Activated gamma-delta T cell (primary cell): ENCODE measurements around the gene CDK12.
"Not testable (repeated sequence)": the region's sequence is repeated elsewhere in the genome, so short reads cannot be mapped to it uniquely, and the experiment has no call there.

Experiments
- DNase-seq: peaks from one replicate; lab custom pipeline; 2025; lab: John Stamatoyannopoulos, UW
- total RNA-seq, 2 donors: gene quantifications; one replicate each; lab custom pipeline; 2026; lab: John Stamatoyannopoulos, UW

CDK12 gene
- total RNA-seq: 142 to 160 reads per million in 2 donors

GRCh38 chr17:39461113-39461925 is at the start of gene CDK12:
TSS of gene CDK12 (plus strand) at chr17:39461486. CDS start at chr17:39462072, 586 bp downstream.
- DNase-seq: peak; percentile 32

- DNase-seq: no peak
Measured at GRCh38 chr17:39416141-39416540, 45.1 kb upstream of the CDK12 start.

DNA sequence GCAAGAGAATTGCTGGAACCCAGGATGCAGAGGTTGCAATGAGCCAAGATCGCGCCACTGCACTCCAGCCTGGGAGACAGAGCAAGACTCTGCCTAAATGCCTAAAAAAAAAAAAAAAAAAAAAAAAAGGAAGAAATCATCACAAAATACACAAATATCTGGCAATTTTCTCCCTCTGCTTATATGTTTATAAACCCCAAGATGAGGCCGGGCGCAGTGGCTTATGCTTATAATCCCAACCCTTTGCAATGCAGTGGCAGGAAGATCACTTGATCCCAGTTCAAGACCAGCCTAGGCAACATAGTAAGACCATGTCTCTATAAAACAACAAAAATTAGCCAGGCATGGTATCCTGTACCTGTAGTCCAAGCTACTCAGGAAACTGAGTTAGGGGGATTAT is 31.7 kb upstream of the CDK12 start:
- no peak for DNase-seq

- not testable (repeated sequence) for DNase-seq
Measured at GRCh38 chr17:39439868-39440267, 21.4 kb upstream of the CDK12 start.

DNA sequence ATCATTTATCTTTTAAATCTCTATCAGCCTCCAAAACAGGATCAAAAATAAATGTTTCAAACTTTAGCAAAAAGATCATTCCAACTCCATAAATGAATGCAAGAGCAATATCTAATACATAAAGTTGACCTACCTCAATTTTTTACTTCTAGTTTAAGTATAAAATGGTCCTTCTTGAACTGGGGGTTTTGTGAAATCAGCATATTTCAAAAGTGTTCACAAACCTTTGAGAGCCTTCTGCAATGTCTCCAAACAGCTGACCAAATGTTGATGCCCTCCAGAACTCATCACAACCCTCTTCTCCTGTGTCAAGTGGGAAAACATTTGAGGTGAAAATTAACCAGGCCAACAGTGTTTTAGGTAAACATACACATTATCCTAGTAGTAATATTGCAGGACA is 18.0 kb upstream of the CDK12 start:
- DNase-seq: no peak

GRCh38 chr17:39447561-39447960 is 13.7 kb upstream of the CDK12 start:
- DNase-seq: no peak

DNA sequence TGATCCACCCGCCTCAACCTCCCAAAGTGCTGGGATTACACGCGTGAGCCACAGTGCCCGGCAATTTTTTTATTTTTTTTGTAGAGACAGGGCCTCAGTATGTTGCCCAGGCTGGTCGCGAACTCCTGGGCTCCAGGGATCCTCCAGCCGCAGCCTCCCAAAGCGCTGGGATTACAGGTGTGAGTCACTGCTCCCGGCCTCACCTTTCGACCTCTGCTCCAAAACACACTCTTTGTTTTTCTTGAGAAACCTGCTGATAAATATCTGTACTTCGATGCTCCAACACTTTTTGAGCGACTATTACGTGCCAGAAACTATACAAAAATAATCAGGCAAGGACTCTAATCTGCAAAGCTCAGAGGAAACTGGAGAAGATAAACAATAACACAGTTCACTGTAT is 11.2 kb upstream of the CDK12 start:
- DNase-seq: no peak

DNA sequence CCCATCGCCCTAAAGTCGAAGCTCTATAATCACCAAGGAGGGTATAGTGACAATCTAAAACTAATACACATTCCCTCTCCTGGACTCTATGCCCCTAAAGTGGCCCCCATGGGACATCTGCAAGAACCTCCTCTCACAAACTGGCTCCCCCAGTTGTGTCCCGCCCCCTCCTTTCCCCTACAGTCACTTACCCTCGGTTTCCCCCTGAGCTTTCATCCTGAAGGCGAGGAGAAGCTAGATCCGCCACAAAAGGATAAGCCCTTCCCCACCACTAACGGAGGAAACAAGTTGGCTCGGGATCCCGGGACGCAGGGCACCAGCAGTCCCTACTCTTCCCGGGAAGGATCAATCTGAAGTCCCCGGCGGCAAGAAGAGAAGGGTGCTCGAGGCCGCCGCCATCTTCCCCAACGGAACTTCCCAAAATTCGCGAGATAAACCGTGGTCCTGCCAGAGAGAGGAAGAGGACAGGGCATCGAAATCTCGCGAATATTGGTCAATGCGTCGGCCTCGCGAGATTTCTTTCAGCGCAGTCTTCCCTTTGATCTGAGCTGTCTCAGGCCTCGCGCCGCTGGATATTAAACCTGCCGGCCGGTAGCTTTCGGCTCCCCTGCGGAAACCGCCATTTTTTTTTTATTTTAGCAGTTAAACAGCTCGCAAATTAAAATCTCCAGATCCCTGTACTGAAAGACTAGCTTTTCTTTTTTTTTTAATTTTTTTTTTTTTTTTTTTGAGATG is 10.3 kb upstream of the CDK12 start, which contains the start of gene MED1:
Gene MED1, minus strand, starts transcription at position 417 of the 735 bp plus-strand sequence. Its CDS starts 201 bp downstream, at position 216.
- peak; percentile 22 for DNase-seq

- no peak for DNase-seq
Measured at GRCh38 chr17:39455919-39456318, 5.4 kb upstream of the CDK12 start.

- DNase-seq: no peak
Measured at GRCh38 chr17:39461926-39462569, 762 bp downstream of the CDK12 start.

DNA sequence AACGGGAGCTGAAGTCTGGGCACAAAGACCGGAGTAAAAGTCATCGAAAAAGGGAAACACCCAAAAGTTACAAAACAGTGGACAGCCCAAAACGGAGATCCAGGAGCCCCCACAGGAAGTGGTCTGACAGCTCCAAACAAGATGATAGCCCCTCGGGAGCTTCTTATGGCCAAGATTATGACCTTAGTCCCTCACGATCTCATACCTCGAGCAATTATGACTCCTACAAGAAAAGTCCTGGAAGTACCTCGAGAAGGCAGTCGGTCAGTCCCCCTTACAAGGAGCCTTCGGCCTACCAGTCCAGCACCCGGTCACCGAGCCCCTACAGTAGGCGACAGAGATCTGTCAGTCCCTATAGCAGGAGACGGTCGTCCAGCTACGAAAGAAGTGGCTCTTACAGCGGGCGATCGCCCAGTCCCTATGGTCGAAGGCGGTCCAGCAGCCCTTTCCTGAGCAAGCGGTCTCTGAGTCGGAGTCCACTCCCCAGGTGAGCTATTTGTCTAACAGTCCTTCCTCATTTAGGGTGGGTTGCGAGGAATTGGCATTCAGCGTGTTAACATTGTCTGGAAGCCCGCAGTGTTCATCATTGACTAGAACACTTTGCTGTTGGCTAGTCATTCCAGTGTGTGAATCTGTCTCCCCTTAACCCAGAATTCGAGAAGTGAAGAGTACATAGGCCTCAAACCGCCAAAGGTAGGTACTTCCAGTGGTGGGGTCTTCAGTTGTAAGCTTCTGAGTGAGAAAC is 1.5 kb downstream of the CDK12 start:
- no peak for DNase-seq

GRCh38 chr17:39464639-39465181 is 3.4 kb downstream of the CDK12 start:
- not testable (repeated sequence) for DNase-seq

- not testable (repeated sequence) for DNase-seq
Measured at GRCh38 chr17:39468610-39469009, 7.3 kb downstream of the CDK12 start.

GRCh38 chr17:39473310-39473709 is 12.0 kb downstream of the CDK12 start:
- DNase-seq: no peak

- not testable (repeated sequence) for DNase-seq
Measured at GRCh38 chr17:39479631-39480030, 18.3 kb downstream of the CDK12 start.

- no peak for DNase-seq
Measured at GRCh38 chr17:39483506-39483905, 22.2 kb downstream of the CDK12 start.

- no peak for DNase-seq
Measured at GRCh38 chr17:39484178-39484577, 22.9 kb downstream of the CDK12 start.

GRCh38 chr17:39485555-39485954 is 24.3 kb downstream of the CDK12 start:
- DNase-seq: no peak

DNA sequence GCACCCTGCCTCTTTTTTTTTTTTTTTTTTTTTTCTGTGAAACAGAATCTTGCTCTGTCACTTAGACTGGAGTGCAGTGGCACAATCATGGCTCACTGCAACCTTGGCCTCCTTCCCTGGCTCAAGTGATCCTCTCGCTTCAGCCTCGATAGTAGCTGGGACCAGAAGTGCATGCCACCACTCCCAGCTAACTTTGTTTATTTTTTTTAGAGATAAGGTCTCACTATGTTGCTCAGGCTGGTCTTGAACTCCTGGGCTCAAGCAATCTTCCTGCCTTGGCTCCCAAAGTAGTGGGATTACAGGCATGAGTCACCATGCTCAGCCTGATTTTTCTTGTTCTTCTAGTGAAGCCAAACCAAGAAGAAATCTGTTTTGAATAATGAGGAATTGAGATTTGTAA is 25.0 kb downstream of the CDK12 start:
- no peak for DNase-seq

GRCh38 chr17:39487490-39487889 is 26.2 kb downstream of the CDK12 start:
- not testable (repeated sequence) for DNase-seq

DNA sequence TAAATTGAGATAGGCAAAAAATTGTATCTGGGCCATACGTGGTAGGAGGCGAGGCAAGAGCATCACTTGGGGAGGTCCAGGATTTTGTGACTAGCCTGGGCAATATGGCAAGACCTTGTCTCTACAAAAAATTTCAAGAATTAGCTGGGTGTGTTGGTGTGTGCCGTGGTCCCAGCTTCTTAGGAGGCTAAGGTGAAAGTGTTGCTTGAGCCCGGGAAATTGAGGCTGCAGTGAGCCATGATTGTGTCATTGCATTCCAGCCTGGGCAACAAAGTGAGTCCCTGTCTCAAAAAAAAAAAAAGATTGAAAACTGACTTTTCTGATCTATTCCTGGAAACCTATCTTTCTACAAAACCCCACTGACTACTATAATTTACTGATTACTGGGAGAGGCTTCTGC is 26.7 kb downstream of the CDK12 start:
- DNase-seq: no peak
